ENCODE results near the gene IRX1.
A peak's percentile ranks its signal among the peaks of the same experiment; 100 is the strongest.

IRX1 gene

GRCh38 chr5:3602785-3603502, 7.3 kb downstream of the IRX1 start:
- Histone ChIP-seq H3K27me3 (ENCODE audit: insufficient read depth, low read depth, severe bottlenecking) (peaks cover 100% of the 10 kb centered on the region), H3K4me3 (ENCODE audit: low read depth, low read length) (peak overlapping the region; percentile 21; the same call in 1 of the 2 replicates), H3K9me3 (ENCODE audit: severe bottlenecking) (peaks cover 54% of the 10 kb centered on the region), H3K36me3 (no peaks in the 10 kb centered on the region), H3K27ac (no peak overlapping the region)
- peak; percentile 91 for TF ChIP-seq CTCF (IDR thresholded peaks at IDR 0.05; ENCODE audit: low read depth, low read length)
- peak; percentile 63 for DNase-seq

GRCh38 chr5:3604501-3604900, 8.9 kb downstream of the IRX1 start:
- TF ChIP-seq CTCF (IDR thresholded peaks at IDR 0.05; ENCODE audit: low read depth, low read length) = no peak
- Histone ChIP-seq H3K27me3 (ENCODE audit: insufficient read depth, low read depth, severe bottlenecking) (peaks cover 100% of the 10 kb centered on the region), H3K36me3 (no peaks in the 10 kb centered on the region), H3K4me3 (ENCODE audit: low read depth, low read length) (no peak overlapping the region), H3K9me3 (ENCODE audit: severe bottlenecking) (peaks cover 40% of the 10 kb centered on the region), H3K27ac (no peak overlapping the region)
- DNase-seq = no peak

- peaks cover 31% of the 10 kb centered on the region for H3K9me3 ChIP-seq (ENCODE audit: severe bottlenecking)
- H3K27ac ChIP-seq = no peak overlapping the region
- no peaks in the 10 kb centered on the region for H3K36me3 ChIP-seq
- no peak for DNase-seq
- H3K4me3 ChIP-seq (ENCODE audit: low read depth, low read length) = no peak overlapping the region
- no peak for TF ChIP-seq CTCF (IDR thresholded peaks at IDR 0.05; ENCODE audit: low read depth, low read length)
- peaks cover 100% of the 10 kb centered on the region for H3K27me3 ChIP-seq (ENCODE audit: insufficient read depth, low read depth, severe bottlenecking)
Measured at GRCh38 chr5:3605298-3606010, 9.8 kb downstream of the IRX1 start.

GRCh38 chr5:3606121-3606831, 10.6 kb downstream of the IRX1 start:
- H3K36me3 ChIP-seq = no peaks in the 10 kb centered on the region
- DNase-seq = no peak

More at GRCh38 chr5:3606121-3606831, 10.6 kb downstream of the IRX1 start:
- no peak for TF ChIP-seq CTCF (IDR thresholded peaks at IDR 0.05; ENCODE audit: low read depth, low read length)
- peaks cover 100% of the 10 kb centered on the region for H3K27me3 ChIP-seq (ENCODE audit: insufficient read depth, low read depth, severe bottlenecking)
- peaks cover 28% of the 10 kb centered on the region for H3K9me3 ChIP-seq (ENCODE audit: severe bottlenecking)
- H3K4me3 ChIP-seq (ENCODE audit: low read depth, low read length) = no peak overlapping the region
- no peak overlapping the region for H3K27ac ChIP-seq

Measured in WERI-Rb-1 (cell line).